GM19328 (cell line): Measurements from ENCODE around the gene ATP8A2.

Source experiments
- ATAC-seq: cut with Tn5 transposase; IDR thresholded peaks from one replicate; pipeline ENCODE4 v1.9.1; 2021; ENCODE audit warnings: mild to moderate bottlenecking, moderate library complexity; ENCODE audit not compliant: unreplicated experiment

The ATP8A2 gene

GRCh38 chr13:25902891-25903341, 531.1 kb downstream of the ATP8A2 start:
- ATAC-seq = peak; percentile 59

- no peak for ATAC-seq
Measured at GRCh38 chr13:25904830-25905229, 533.1 kb downstream of the ATP8A2 start.

- no peak for ATAC-seq
Measured at GRCh38 chr13:25905611-25906010, 533.8 kb downstream of the ATP8A2 start.

- ATAC-seq = no peak
Measured at GRCh38 chr13:25906191-25906661, 534.5 kb downstream of the ATP8A2 start.

- no peak for ATAC-seq
Measured at GRCh38 chr13:25908366-25908765, 536.6 kb downstream of the ATP8A2 start.

GRCh38 chr13:25910243-25910642, 538.5 kb downstream of the ATP8A2 start:
- no peak for ATAC-seq

- no peak for ATAC-seq
Measured at GRCh38 chr13:25910991-25911419, 539.2 kb downstream of the ATP8A2 start.

- ATAC-seq = no peak
Measured at GRCh38 chr13:25912961-25913360, 541.2 kb downstream of the ATP8A2 start.

- no peak for ATAC-seq
Measured at GRCh38 chr13:25915840-25916518, 544.2 kb downstream of the ATP8A2 start.

GRCh38 chr13:25920277-25920676, 548.5 kb downstream of the ATP8A2 start:
- ATAC-seq = no peak

GRCh38 chr13:25920931-25921330, 549.2 kb downstream of the ATP8A2 start:
- no peak for ATAC-seq

- ATAC-seq = no peak
Measured at GRCh38 chr13:25922376-25922775, 550.6 kb downstream of the ATP8A2 start.

- ATAC-seq = no peak
Measured at GRCh38 chr13:25923217-25924085, 551.7 kb downstream of the ATP8A2 start.

DNA sequence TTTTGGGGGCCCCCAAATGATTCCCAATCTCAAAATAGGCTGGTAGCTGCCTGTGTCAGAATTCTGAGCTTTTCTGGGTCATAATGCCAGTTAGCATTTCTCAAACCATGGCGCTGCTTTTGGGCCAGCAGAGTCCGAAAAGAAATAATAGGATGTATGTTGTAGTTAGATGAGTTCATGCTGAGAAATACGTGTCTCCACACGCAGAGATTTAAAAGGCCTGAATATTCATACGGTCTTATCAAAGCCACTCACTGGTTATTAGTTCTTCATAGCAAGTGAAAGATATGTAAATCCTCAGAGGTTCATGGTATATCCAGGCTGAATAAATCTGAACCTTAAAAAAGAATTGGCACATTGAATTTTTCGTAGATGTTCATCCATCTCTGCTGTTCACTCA, 555.6 kb downstream of the ATP8A2 start:
- no peak for ATAC-seq

DNA sequence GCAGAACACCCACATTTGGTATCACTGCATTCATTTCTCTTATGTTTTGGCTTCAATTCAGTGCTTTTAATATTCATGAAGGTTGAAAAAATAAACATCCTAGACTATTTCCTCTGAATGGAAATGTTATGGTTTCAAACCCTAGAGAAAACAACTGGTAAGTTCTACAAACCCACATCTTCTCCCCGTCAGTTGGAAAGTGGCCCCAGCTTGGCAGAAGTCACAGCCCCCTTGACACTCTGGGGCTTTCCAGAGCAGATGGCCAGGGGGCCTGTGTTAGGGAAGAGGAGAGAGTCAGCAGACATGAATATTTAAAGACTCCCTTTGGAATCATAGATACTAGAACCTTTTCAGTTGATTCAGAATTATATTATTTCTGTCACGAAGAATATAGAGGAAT, 556.2 kb downstream of the ATP8A2 start:
- ATAC-seq = no peak

- ATAC-seq = no peak
Measured at GRCh38 chr13:25928941-25929505, 557.2 kb downstream of the ATP8A2 start.

DNA sequence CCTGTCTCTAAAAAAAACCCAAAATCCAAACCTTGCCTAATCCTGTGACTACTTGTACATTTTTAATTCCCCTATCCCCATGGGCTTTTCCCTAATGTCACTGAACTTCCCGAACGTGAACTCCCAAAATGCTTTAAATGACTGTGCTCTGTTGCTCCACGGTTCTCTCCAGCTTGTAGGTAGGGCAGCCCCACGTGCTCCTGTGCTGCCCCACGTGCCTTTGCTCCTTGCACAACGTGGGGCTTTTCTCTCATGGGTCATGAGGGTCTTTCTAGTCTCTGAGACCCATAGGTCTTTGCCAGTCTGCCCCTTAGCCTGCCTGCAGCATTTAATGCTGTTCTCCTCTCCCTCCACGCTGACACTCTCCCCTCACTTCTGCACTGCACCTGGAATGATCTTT, 558.0 kb downstream of the ATP8A2 start:
- no peak for ATAC-seq

DNA sequence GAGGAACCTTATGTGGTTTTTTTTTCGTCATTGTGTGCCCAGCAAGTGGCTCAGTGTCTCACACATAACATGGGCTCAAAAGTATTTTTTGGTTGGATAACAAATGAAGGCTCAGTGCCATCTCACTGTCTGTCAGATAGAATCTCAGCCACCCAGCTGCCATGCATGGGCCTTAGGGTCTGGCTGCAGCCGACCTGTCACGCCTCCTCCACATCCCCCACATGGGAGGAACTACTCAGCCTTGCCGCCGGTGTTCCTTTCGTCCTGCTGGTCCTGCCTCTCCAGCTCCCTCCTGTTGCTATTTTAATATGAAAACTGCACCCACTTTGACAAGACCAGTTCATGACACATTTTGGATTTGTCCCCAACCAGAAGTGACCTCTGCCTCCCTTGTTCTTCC, 558.9 kb downstream of the ATP8A2 start:
- ATAC-seq = no peak

DNA sequence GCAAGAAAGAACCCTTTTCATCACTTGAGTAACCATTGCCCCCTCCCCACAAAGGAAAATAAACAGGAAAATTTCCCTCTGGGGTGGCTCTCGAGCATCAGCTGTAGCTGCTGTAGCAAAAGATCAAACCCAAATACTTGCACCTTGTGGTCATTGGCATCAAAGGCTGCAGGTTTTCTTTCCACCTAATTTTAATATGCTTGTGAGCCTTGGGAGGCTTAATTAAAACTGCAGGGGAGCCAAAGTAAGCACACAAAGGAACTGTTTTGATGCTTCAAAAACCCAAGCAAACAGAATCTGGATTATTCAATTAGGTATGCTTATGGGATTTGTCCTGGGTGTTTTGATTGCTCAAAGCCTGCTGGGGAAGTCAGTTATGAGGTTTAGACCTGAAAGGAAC, 560.6 kb downstream of the ATP8A2 start:
- no peak for ATAC-seq

GRCh38 chr13:25933520-25933919, 561.7 kb downstream of the ATP8A2 start:
- no peak for ATAC-seq

- no peak for ATAC-seq
Measured at GRCh38 chr13:25934127-25934526, 562.4 kb downstream of the ATP8A2 start.
